Measurements from ENCODE around the gene FBXO9.
"Not testable (repeated sequence)": the region's sequence is repeated elsewhere in the genome, so short reads cannot be mapped to it uniquely, and the experiment has no call there.

Gene FBXO9

GRCh38 chr6:53038141-53038540, 27.1 kb upstream of the FBXO9 start:
- Mint-ChIP-seq H3K4me1 (no peaks in the 10 kb centered on the region), H3K4me3 (no peak overlapping the region), H3K27me3 (no peaks in the 10 kb centered on the region), H3K9me3 (no peaks in the 10 kb centered on the region), H3K27ac (no peak overlapping the region), H3K36me3 (peaks cover 43% of the 10 kb centered on the region)
- no peak for ATAC-seq (ENCODE audit: low read depth)
- no peak for DNase-seq (ENCODE audit: low spot score in 2 of 2)

GRCh38 chr6:53038596-53038995, 26.6 kb upstream of the FBXO9 start:
- H3K27ac Mint-ChIP-seq = no peak overlapping the region
- ATAC-seq (ENCODE audit: low read depth) (no peak), DNase-seq (ENCODE audit: low spot score in 2 of 2) (no peak)
- no peak overlapping the region for H3K4me3 Mint-ChIP-seq
- no peaks in the 10 kb centered on the region for H3K9me3 Mint-ChIP-seq
- no peaks in the 10 kb centered on the region for H3K4me1 Mint-ChIP-seq
- H3K36me3 Mint-ChIP-seq = peaks cover 40% of the 10 kb centered on the region
- no peaks in the 10 kb centered on the region for H3K27me3 Mint-ChIP-seq

- ATAC-seq (ENCODE audit: low read depth) = no peak
- H3K36me3 Mint-ChIP-seq = peaks cover 28% of the 10 kb centered on the region
- H3K4me1 Mint-ChIP-seq = no peaks in the 10 kb centered on the region
- H3K4me3 Mint-ChIP-seq = no peak overlapping the region
- no peak overlapping the region for H3K27ac Mint-ChIP-seq
- H3K27me3 Mint-ChIP-seq = no peaks in the 10 kb centered on the region
- no peaks in the 10 kb centered on the region for H3K9me3 Mint-ChIP-seq
- DNase-seq (ENCODE audit: low spot score in 2 of 2) = no peak
Observed at GRCh38 chr6:53041356-53041755, 23.8 kb upstream of the FBXO9 start.

- no peak for ATAC-seq (ENCODE audit: low read depth)
Observed at GRCh38 chr6:53042112-53042511, 23.1 kb upstream of the FBXO9 start.

GRCh38 chr6:53043581-53043980, 21.6 kb upstream of the FBXO9 start:
- ATAC-seq (ENCODE audit: low read depth) = no peak
- no peaks in the 10 kb centered on the region for H3K9me3 Mint-ChIP-seq
- no peak overlapping the region for H3K27ac Mint-ChIP-seq

More at GRCh38 chr6:53042112-53042511, 23.1 kb upstream of the FBXO9 start:
- H3K4me3 Mint-ChIP-seq = no peak overlapping the region
- H3K36me3 Mint-ChIP-seq = peaks cover 25% of the 10 kb centered on the region
- no peaks in the 10 kb centered on the region for H3K27me3 Mint-ChIP-seq
- no peaks in the 10 kb centered on the region for H3K9me3 Mint-ChIP-seq
- H3K4me1 Mint-ChIP-seq = no peaks in the 10 kb centered on the region
- DNase-seq (ENCODE audit: low spot score in 2 of 2) = no peak
- no peak overlapping the region for H3K27ac Mint-ChIP-seq

GRCh38 chr6:53044071-53044470, 21.1 kb upstream of the FBXO9 start:
- Mint-ChIP-seq H3K27ac (no peak overlapping the region), H3K27me3 (no peaks in the 10 kb centered on the region), H3K9me3 (no peaks in the 10 kb centered on the region), H3K36me3 (peaks cover 23% of the 10 kb centered on the region), H3K4me1 (peaks cover 7% of the 10 kb centered on the region), H3K4me3 (no peak overlapping the region)
- ATAC-seq (ENCODE audit: low read depth) = no peak
- DNase-seq (ENCODE audit: low spot score in 2 of 2) = no peak

More at GRCh38 chr6:53043581-53043980, 21.6 kb upstream of the FBXO9 start:
- Mint-ChIP-seq H3K36me3 (peaks cover 24% of the 10 kb centered on the region), H3K27me3 (no peaks in the 10 kb centered on the region), H3K4me3 (no peak overlapping the region), H3K4me1 (peaks cover 4% of the 10 kb centered on the region)
- no peak for DNase-seq (ENCODE audit: low spot score in 2 of 2)

- Mint-ChIP-seq H3K27me3 (no peaks in the 10 kb centered on the region), H3K4me1 (peaks cover 9% of the 10 kb centered on the region), H3K9me3 (no peaks in the 10 kb centered on the region), H3K27ac (no peak overlapping the region), H3K36me3 (peaks cover 18% of the 10 kb centered on the region), H3K4me3 (no peak overlapping the region)
- DNase-seq (ENCODE audit: low spot score in 2 of 2) (no peak), ATAC-seq (ENCODE audit: low read depth) (no peak)
Observed at GRCh38 chr6:53044572-53044971, 20.6 kb upstream of the FBXO9 start.

- H3K27me3 Mint-ChIP-seq = no peaks in the 10 kb centered on the region
- H3K4me3 Mint-ChIP-seq = no peak overlapping the region
- ATAC-seq (ENCODE audit: low read depth) (no peak), DNase-seq (ENCODE audit: low spot score in 2 of 2) (no peak)
- H3K4me1 Mint-ChIP-seq = peaks cover 11% of the 10 kb centered on the region
- H3K36me3 Mint-ChIP-seq = peaks cover 5% of the 10 kb centered on the region
- H3K9me3 Mint-ChIP-seq = no peaks in the 10 kb centered on the region
- H3K27ac Mint-ChIP-seq = no peak overlapping the region
Observed at GRCh38 chr6:53045891-53046673, 19.1 kb upstream of the FBXO9 start.

- no peak overlapping the region for H3K27ac Mint-ChIP-seq
- peaks cover 1% of the 10 kb centered on the region for H3K9me3 Mint-ChIP-seq
- H3K36me3 Mint-ChIP-seq = peaks cover 13% of the 10 kb centered on the region
- peaks cover 14% of the 10 kb centered on the region for H3K4me1 Mint-ChIP-seq
- no peaks in the 10 kb centered on the region for H3K27me3 Mint-ChIP-seq
- ATAC-seq (ENCODE audit: low read depth) (no peak), DNase-seq (ENCODE audit: low spot score in 2 of 2) (no peak)
- no peak overlapping the region for H3K4me3 Mint-ChIP-seq
Observed at GRCh38 chr6:53048431-53049195, 16.6 kb upstream of the FBXO9 start.

- peaks cover 18% of the 10 kb centered on the region for H3K36me3 Mint-ChIP-seq
- peaks cover 16% of the 10 kb centered on the region for H3K4me1 Mint-ChIP-seq
- peaks cover 1% of the 10 kb centered on the region for H3K9me3 Mint-ChIP-seq
- no peak for ATAC-seq (ENCODE audit: low read depth)
- H3K4me3 Mint-ChIP-seq = no peak overlapping the region
- DNase-seq (ENCODE audit: low spot score in 2 of 2) = no peak
- no peak overlapping the region for H3K27ac Mint-ChIP-seq
- H3K27me3 Mint-ChIP-seq = no peaks in the 10 kb centered on the region
Observed at GRCh38 chr6:53049415-53049814, 15.8 kb upstream of the FBXO9 start.

- not testable (repeated sequence) for H3K27me3 Mint-ChIP-seq; ATAC-seq (ENCODE audit: low read depth); H3K9me3 Mint-ChIP-seq; DNase-seq (ENCODE audit: low spot score in 2 of 2); H3K27ac Mint-ChIP-seq; H3K4me3 Mint-ChIP-seq
- Mint-ChIP-seq H3K36me3 (peaks cover 19% of the 10 kb centered on the region), H3K4me1 (peaks cover 26% of the 10 kb centered on the region)
Observed at GRCh38 chr6:53052152-53052551, 13.1 kb upstream of the FBXO9 start.

GRCh38 chr6:53054532-53054931, 10.7 kb upstream of the FBXO9 start:
- DNase-seq (ENCODE audit: low spot score in 2 of 2) (no peak), ATAC-seq (ENCODE audit: low read depth) (no peak)
- Mint-ChIP-seq H3K4me3 (no peak overlapping the region), H3K36me3 (peaks cover 20% of the 10 kb centered on the region), H3K9me3 (peaks cover 1% of the 10 kb centered on the region), H3K27me3 (no peaks in the 10 kb centered on the region), H3K27ac (no peak overlapping the region), H3K4me1 (peaks cover 30% of the 10 kb centered on the region)

GRCh38 chr6:53055873-53056272, 9.3 kb upstream of the FBXO9 start:
- ATAC-seq (ENCODE audit: low read depth) (no peak), DNase-seq (ENCODE audit: low spot score in 2 of 2) (no peak)
- H3K36me3 Mint-ChIP-seq = peaks cover 20% of the 10 kb centered on the region
- H3K9me3 Mint-ChIP-seq = peaks cover 1% of the 10 kb centered on the region
- H3K27ac Mint-ChIP-seq = peak overlapping the region; percentile 19
- H3K4me3 Mint-ChIP-seq = no peak overlapping the region
- peaks cover 39% of the 10 kb centered on the region for H3K4me1 Mint-ChIP-seq
- H3K27me3 Mint-ChIP-seq = no peaks in the 10 kb centered on the region

- peak overlapping the region; percentile 19 for H3K27ac Mint-ChIP-seq
- peaks cover 1% of the 10 kb centered on the region for H3K9me3 Mint-ChIP-seq
- H3K36me3 Mint-ChIP-seq = peaks cover 20% of the 10 kb centered on the region
- H3K4me1 Mint-ChIP-seq = peaks cover 41% of the 10 kb centered on the region
- ATAC-seq (ENCODE audit: low read depth) (peak; percentile 74), DNase-seq (ENCODE audit: low spot score in 2 of 2) (no peak)
- H3K27me3 Mint-ChIP-seq = no peaks in the 10 kb centered on the region
- H3K4me3 Mint-ChIP-seq = no peak overlapping the region
Observed at GRCh38 chr6:53056273-53056672, 8.9 kb upstream of the FBXO9 start.
